Central memory CD8-positive, alpha-beta T cell (primary cell): ENCODE measurements around the gene TLCD3B.

Source experiments
- ATAC-seq: fragments of 150-1000 bp; cut with Tn5 transposase; replicated peaks from 2 replicates; pipeline ENCODE4 v1.10.0; 2022; ENCODE audit warnings: mild to moderate bottlenecking, moderate FRiP score, moderate number of reproducible peaks; ENCODE audit not compliant: poor library complexity, severe bottlenecking; ENCODE audit errors: extremely low read depth
- DNase-seq, 2 donors: peaks; one replicate each; pipeline ENCODE4 v3.0.0; 2021; ENCODE audit warnings: low spot score in 2 of 2
- H3K27ac Mint-ChIP-seq: one replicate; pipeline ENCODE4 v1.8.0; 2022; ENCODE audit warnings: low read depth, mild to moderate bottlenecking, moderate library complexity, mixed read lengths
- H3K27me3 Mint-ChIP-seq: one replicate; pipeline ENCODE4 v1.8.0; 2022; ENCODE audit warnings: mixed read lengths
- H3K36me3 Mint-ChIP-seq: one replicate; pipeline ENCODE4 v1.8.0; 2022; ENCODE audit warnings: mild to moderate bottlenecking, moderate library complexity, mixed read lengths; ENCODE audit not compliant: insufficient read depth
- H3K4me1 Mint-ChIP-seq: one replicate; pipeline ENCODE4 v1.8.0; 2022; ENCODE audit warnings: mixed read lengths
- H3K4me3 Mint-ChIP-seq: one replicate; pipeline ENCODE4 v1.8.0; 2022; ENCODE audit warnings: mild to moderate bottlenecking, moderate library complexity, mixed read lengths
- H3K9me3 Mint-ChIP-seq: one replicate; pipeline ENCODE4 v1.8.0; 2022; ENCODE audit warnings: mixed read lengths

Gene TLCD3B

DNA sequence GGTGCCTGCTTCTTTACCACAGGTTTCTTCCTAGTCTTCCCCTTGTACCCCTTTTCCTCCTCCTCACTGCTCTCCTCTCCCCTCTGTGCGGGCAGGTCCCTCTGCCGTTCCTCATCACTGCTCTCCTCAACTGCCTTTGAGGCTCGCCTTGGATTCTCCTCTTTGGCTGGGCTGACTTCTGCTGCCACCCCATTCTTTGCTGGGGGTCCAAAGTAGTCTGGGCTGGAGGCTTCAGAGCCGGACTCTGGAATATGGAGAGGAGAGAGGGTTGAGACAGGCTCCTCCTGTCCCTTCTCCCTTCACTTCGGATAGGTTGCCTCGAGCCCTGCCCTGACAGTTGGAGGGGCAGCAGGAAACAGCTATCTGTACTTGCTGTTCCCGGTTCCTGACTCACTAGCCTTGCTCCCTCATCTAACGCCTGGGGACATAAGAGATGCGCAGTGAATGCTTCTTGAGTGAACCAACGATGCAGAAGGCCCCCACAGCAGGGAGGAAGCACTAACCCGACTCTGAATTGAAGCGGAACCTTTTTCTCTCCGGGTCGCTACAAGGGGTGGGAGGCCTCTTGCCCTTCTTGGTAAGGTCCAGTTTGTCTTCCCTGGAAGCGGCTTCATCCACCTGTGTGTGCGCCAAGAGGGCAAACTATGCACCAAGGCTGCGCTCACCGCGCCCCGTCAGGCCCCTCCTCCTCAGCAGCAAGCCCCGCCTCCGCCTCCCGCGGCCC lies 36.3 kb downstream of the TLCD3B start:
- ATAC-seq, result no peak
- no peaks in the 10 kb centered on the region for H3K9me3 Mint-ChIP-seq
- H3K4me3 Mint-ChIP-seq, result peak overlapping the region; percentile 99
- peaks cover 40% of the 10 kb centered on the region for H3K4me1 Mint-ChIP-seq
- H3K27me3 Mint-ChIP-seq, result no peaks in the 10 kb centered on the region
- DNase-seq, result no peak
- peak overlapping the region; percentile 96 for H3K27ac Mint-ChIP-seq
- H3K36me3 Mint-ChIP-seq, result peaks cover 30% of the 10 kb centered on the region

DNA sequence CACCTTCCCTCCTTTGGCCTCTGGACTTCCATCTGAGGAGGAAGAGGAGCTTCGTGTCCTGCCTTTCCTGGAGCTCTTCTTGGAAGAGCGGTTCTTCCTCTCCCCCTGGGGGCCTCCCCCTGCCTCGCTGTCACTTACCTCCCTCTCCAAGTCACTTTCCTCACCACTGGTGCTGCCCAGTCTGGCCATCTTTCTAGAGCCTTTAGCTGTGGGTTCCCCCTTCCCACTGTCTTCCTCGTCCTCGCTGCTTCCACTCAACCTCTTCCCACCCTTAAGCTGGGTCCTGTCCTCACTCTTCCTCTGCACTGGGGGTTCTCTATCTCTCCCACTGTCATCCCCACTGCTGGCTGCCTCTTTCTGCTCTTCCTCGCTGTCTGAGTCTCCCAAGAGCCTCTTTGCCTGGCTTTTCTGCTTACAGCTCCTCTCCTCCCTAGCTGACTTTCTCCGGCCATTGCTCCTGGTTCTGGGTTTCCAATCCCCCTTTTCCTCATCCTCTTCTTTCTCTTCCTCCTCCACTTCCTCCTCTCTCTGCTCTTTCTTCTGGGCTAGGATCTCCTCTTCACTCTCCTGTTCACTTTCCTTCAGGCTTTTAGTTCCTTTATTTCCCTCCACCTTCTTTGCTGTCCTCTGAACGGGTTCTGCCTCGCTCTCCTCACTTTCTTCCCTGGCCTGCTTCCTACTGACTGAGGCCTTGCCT lies 37.0 kb downstream of the TLCD3B start:
- ATAC-seq (no peak), DNase-seq (no peak)
- peaks cover 33% of the 10 kb centered on the region for H3K4me1 Mint-ChIP-seq
- H3K36me3 Mint-ChIP-seq, result peaks cover 32% of the 10 kb centered on the region
- peak overlapping the region; percentile 99 for H3K4me3 Mint-ChIP-seq
- H3K27me3 Mint-ChIP-seq, result no peaks in the 10 kb centered on the region
- no peaks in the 10 kb centered on the region for H3K9me3 Mint-ChIP-seq
- no peak overlapping the region for H3K27ac Mint-ChIP-seq

DNA sequence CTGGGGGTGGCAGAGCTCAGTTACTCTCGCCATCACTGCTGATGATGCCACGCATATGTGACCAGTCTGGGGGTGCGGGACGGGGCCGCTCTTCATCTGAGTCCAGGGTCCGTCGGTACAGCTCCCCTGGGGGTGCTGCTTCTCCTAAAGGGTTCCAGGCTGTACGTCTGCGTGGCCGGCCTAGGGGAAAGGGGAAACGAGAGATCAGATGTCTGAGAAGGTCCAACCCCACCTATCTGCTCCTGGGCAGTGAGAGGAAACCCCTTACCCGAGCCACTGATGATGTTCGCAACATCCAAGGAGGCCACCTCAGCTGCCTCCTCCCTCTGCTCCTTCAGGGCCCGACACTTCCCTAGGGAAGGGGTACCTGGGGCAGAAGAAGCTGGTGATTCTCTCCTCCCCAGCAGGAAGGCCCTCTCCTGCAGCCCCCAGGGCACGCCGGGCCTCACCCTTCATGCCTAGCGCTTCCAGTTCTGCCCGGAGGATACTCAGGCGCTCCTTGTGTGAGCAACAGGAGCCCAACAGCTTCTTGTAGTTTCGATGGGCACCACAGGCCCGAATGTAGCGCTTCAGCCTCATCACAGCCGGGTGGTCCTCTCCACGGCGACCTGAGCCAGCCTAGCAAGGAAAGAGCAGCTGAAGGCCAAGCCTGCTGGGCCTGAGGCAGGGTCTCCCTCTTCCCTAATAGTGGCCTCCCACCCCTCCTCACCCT lies 37.7 kb downstream of the TLCD3B start:
- DNase-seq (no peak), ATAC-seq (no peak)
- H3K27me3 Mint-ChIP-seq, result no peaks in the 10 kb centered on the region
- H3K4me1 Mint-ChIP-seq, result peaks cover 31% of the 10 kb centered on the region
- H3K9me3 Mint-ChIP-seq, result no peaks in the 10 kb centered on the region
- H3K36me3 Mint-ChIP-seq, result peaks cover 34% of the 10 kb centered on the region
- H3K4me3 Mint-ChIP-seq, result no peak overlapping the region
- H3K27ac Mint-ChIP-seq, result no peak overlapping the region

DNA sequence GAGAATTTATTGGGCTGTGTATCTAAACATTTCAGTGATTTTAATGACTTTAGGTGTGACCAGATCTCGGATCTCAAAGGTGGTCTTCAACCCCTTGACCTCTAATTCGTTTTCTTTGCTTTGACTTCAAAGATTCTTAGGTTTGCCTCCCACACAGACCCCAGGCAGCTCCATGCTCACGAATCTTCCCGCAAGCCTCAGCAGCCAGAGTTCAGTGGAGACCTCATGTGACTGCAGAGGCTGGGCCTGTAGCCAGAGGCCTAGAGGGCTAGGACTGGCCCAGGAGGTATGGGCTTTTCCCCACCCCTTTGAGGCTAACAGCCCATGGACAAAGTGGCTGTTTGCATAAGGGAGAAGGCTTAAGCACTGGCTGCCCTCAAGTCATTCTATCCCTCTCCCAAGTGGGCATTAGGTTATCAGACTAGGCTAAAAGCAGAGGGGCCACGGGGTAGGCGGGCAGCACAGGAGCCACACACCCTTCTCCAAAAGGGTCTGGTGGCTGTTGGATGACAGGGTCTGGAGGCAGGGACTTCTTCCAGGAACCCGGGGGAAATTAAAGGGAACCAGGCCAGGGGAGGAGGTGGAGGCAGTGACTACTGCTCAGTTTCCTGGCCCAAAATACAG lies 38.6 kb downstream of the TLCD3B start:
- no peaks in the 10 kb centered on the region for H3K9me3 Mint-ChIP-seq
- H3K27me3 Mint-ChIP-seq, result no peaks in the 10 kb centered on the region
- no peak for DNase-seq
- ATAC-seq, result no peak
- H3K4me3 Mint-ChIP-seq, result no peak overlapping the region
- H3K27ac Mint-ChIP-seq, result no peak overlapping the region
- peaks cover 31% of the 10 kb centered on the region for H3K4me1 Mint-ChIP-seq
- peaks cover 35% of the 10 kb centered on the region for H3K36me3 Mint-ChIP-seq

DNA sequence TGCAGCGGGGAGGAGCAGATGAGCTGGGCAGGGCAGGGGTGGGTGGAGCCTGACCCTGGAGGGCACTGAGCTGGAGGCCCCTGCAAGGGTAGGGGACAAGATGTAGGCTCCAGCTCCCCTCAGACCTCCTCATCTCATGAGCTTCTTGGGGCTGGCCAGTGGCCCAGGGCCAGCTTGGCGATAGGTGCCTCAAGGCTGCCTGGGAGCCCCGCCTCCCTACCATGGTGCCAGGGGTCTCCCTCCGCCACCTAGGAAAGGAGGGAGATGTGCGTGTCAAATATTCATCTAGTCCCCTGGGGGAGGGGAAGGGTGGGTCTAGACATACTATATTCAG lies 39.5 kb downstream of the TLCD3B start:
- Mint-ChIP-seq H3K27me3 (no peaks in the 10 kb centered on the region), H3K36me3 (peaks cover 29% of the 10 kb centered on the region), H3K4me1 (peaks cover 25% of the 10 kb centered on the region), H3K4me3 (no peak overlapping the region), H3K9me3 (no peaks in the 10 kb centered on the region), H3K27ac (no peak overlapping the region)
- ATAC-seq (no peak), DNase-seq (no peak)

DNA sequence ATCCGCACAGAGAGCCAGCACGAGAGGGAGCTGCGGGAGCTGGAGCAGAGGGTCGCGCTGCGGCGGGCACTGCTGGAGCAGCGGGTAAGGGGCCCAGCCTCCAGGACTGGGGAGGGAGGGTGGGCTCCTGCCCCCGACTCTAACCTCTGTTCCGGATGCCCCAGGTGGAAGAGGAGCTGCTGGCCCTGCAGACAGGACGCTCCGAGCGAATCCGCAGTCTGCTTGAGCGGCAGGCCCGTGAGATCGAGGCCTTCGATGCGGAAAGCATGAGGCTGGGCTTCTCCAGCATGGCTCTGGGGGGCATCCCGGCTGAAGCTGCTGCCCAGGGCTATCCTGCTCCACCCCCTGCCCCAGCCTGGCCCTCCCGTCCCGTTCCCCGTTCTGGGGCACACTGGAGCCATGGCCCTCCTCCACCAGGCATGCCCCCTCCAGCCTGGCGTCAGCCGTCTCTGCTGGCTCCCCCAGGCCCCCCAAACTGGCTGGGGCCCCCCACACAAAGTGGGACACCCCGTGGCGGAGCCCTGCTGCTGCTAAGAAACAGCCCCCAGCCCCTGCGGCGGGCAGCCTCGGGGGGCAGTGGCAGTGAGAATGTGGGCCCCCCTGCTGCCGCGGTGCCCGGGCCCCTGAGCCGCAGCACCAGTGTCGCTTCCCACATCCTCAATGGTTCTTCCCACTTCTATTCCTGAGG lies 40.0 kb downstream of the TLCD3B start:
- H3K36me3 Mint-ChIP-seq, result peaks cover 25% of the 10 kb centered on the region
- no peaks in the 10 kb centered on the region for H3K9me3 Mint-ChIP-seq
- ATAC-seq, result no peak
- no peaks in the 10 kb centered on the region for H3K27me3 Mint-ChIP-seq
- H3K4me3 Mint-ChIP-seq, result no peak overlapping the region
- no peak overlapping the region for H3K27ac Mint-ChIP-seq
- DNase-seq, result no peak
- H3K4me1 Mint-ChIP-seq, result peaks cover 20% of the 10 kb centered on the region

DNA sequence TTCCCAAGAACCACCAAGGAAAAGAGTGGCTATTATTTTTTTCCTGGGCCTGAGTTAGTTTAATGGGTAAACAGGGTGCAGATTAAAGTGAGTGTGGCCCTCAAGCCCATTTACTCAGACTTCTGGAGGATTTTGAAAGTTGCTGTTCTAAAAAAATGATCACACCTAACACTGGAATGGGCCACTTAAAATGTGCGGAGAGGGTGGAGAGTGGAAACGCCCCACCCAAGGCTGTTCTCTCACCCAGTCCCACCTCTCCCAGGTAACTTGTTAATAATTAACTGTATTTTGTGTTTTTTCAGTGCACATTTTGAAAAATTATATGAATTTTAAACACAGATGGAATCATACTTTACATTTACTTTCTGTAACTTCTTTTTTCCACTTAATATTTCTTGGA lies 41.0 kb downstream of the TLCD3B start:
- peaks cover 20% of the 10 kb centered on the region for H3K36me3 Mint-ChIP-seq
- no peak overlapping the region for H3K4me3 Mint-ChIP-seq
- no peak overlapping the region for H3K27ac Mint-ChIP-seq
- peaks cover 13% of the 10 kb centered on the region for H3K4me1 Mint-ChIP-seq
- no peaks in the 10 kb centered on the region for H3K9me3 Mint-ChIP-seq
- no peak for ATAC-seq
- no peak for DNase-seq
- H3K27me3 Mint-ChIP-seq, result no peaks in the 10 kb centered on the region

DNA sequence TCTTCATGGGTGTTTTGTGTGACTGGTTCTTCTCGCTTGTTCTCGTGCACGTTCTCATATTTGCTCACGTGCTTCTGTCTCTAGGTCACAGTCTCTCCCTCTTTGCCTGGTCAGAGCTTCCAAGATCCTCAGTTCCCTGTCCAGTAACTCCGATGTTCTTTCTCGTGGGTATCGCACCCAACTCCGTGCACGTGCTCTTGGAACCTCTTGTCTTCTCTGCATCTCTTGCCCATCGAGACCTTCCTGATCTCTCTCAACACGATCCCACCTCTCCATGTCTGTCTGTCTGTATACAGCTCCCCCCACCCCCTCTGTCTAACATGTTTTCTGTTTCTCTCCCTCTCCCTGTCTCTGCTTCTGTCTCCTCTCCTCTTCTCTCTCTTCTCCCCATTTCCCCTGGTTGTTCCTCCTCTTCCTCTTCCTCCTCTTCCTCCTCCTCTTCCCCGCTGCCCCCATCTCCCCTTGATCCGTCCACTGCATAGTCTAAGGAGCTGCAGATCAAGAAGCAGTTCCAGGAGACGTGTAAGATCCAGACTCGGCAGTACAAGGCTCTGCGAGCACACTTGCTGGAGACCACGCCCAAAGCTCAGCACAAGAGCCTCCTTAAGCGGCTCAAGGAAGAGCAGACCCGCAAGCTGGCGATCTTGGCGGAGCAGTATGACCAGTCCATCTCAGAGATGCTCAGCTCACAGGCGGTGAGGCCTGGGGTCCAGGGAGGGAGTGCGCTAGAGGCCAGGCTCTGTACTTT lies 41.8 kb downstream of the TLCD3B start:
- Mint-ChIP-seq H3K4me1 (peaks cover 5% of the 10 kb centered on the region), H3K4me3 (no peak overlapping the region)

DNA sequence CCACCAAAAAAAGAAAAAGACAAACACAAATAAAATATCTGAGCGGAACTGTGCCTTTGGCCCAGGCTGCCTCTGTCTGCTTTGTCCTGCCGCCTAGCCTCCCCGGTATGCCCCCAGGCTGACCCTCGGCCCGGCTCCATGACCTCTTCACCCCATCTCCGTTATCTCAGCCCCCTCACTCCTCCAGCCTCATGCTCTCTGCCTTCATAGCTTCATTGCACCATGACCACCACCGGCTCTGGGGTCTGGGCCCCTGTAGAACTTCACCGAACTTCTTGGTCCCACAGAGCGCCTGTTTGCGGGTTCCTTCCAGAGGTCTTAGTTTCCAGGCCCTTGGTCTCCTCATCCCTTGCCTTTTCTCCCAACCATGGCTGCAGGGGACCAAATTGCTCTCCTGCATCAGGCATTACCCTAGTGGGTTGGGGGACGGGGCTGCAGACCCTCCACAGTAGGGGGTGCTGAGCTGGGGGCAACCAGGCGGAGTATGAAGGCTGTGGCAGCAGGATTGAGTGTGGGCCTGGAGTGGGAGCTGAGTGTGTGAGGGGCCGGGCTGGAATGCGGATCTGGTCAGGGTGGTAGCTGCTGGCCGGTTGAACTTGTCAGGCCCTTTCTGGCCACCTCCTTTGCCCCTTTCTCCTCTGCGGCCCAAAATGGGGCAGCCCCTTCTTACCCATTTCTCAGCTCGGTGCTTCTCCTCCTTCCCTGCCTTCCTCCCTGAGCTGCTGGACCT lies 42.6 kb downstream of the TLCD3B start:
- Mint-ChIP-seq H3K27ac (peak overlapping the region; percentile 12), H3K4me1 (peaks cover 3% of the 10 kb centered on the region), H3K4me3 (no peak overlapping the region), H3K27me3 (no peaks in the 10 kb centered on the region), H3K9me3 (no peaks in the 10 kb centered on the region), H3K36me3 (peaks cover 22% of the 10 kb centered on the region)
- DNase-seq, result no peak
- no peak for ATAC-seq

More for the DNA sequence above, 41.8 kb downstream of the TLCD3B start:
- Mint-ChIP-seq H3K36me3 (peaks cover 22% of the 10 kb centered on the region), H3K9me3 (no peaks in the 10 kb centered on the region), H3K27ac (peak overlapping the region; percentile 12), H3K27me3 (no peaks in the 10 kb centered on the region)
- no peak for DNase-seq
- ATAC-seq, result no peak

DNA sequence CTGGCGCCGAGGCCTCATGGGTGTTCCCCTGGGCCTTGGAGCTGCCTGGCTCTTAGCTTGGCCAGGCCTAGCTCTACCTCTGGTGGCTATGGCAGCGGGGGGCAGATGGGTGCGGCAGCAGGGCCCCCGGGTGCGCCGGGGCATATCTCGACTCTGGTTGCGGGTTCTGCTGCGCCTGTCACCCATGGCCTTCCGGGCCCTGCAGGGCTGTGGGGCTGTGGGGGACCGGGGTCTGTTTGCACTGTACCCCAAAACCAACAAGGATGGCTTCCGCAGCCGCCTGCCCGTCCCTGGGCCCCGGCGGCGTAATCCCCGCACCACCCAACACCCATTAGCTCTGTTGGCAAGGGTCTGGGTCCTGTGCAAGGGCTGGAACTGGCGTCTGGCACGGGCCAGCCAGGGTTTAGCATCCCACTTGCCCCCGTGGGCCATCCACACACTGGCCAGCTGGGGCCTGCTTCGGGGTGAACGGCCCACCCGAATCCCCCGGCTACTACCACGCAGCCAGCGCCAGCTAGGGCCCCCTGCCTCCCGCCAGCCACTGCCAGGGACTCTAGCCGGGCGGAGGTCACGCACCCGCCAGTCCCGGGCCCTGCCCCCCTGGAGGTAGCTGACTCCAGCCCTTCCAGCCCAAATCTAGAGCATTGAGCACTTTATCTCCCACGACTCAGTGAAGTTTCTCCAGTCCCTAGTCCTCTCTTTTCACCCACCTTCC lies 43.5 kb downstream of the TLCD3B start:
- H3K27ac Mint-ChIP-seq, result peak overlapping the region; percentile 12
- H3K27me3 Mint-ChIP-seq, result no peaks in the 10 kb centered on the region
- peaks cover 26% of the 10 kb centered on the region for H3K36me3 Mint-ChIP-seq
- no peaks in the 10 kb centered on the region for H3K9me3 Mint-ChIP-seq
- H3K4me1 Mint-ChIP-seq, result peaks cover 5% of the 10 kb centered on the region
- ATAC-seq (no peak), DNase-seq (no peak)
- no peak overlapping the region for H3K4me3 Mint-ChIP-seq

DNA sequence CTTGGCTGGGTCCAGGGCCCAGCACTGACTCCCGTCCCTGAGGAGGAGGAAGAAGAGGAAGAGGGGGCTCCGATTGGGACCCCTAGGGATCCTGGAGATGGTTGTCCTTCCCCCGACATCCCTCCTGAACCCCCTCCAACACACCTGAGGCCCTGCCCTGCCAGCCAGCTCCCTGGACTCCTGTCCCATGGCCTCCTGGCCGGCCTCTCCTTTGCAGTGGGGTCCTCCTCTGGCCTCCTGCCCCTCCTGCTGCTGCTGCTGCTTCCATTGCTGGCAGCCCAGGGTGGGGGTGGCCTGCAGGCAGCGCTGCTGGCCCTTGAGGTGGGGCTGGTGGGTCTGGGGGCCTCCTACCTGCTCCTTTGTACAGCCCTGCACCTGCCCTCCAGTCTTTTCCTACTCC lies 44.1 kb downstream of the TLCD3B start:
- Mint-ChIP-seq H3K9me3 (no peaks in the 10 kb centered on the region), H3K4me3 (no peak overlapping the region), H3K27me3 (no peaks in the 10 kb centered on the region), H3K36me3 (peaks cover 24% of the 10 kb centered on the region), H3K4me1 (peaks cover 5% of the 10 kb centered on the region), H3K27ac (no peak overlapping the region)
- ATAC-seq (no peak), DNase-seq (no peak)
